Thoracic aorta (tissue), 2 donors: ENCODE results near the gene NFKBIL1. TPM values are rescaled to one million over a fixed set of nuclear protein-coding genes. Genes with fewer than 3 reads are reported as not detected.

Experiments
- ATAC-seq: fragments of 150-250 bp; one replicate; pipeline ENCODE4 v1.8.0; 2017; ENCODE audit warnings: low read depth; ENCODE audit not compliant: insufficient number of reproducible peaks, low FRiP score
- DNase-seq: peaks from one replicate; pipeline ENCODE4 v3.0.0-alpha.2; 2020; ENCODE audit warnings: low spot score
- H3K27ac ChIP-seq, 2 donors: fragments of 200-600 bp; sonication (generic); 1 replicate in 1 of 2; 2 replicates in 1 of 2; pipeline ENCODE4 v1.5.1; 2016; ENCODE audit warnings: mild to moderate bottlenecking in 2 of 2, moderate library complexity in 2 of 2
- H3K27me3 ChIP-seq: fragments of 200-600 bp; sonication (generic); replicated peaks from 2 replicates; pipeline ENCODE4 v1.6.0; 2016; ENCODE audit warnings: mild to moderate bottlenecking; ENCODE audit not compliant: insufficient read depth
- H3K36me3 ChIP-seq: fragments of 200-600 bp; sonication (generic); one replicate; pipeline ENCODE4 v1.5.1; 2016
- H3K4me1 ChIP-seq, 2 donors: fragments of 200-600 bp; sonication (generic); 1 replicate in 1 of 2; 2 replicates in 1 of 2; pipeline versions ENCODE4 v1.5.1 to v1.6.0; 2016; ENCODE audit warnings: low read depth in 2 of 2, mild to moderate bottlenecking in 1 of 2; ENCODE audit not compliant: control insufficient read depth in 1 of 2
- H3K4me3 ChIP-seq: fragments of 200-600 bp; sonication (generic); 2 replicates; pipeline ENCODE4 v1.5.1; 2016; ENCODE audit warnings: mild to moderate bottlenecking
- H3K9me3 ChIP-seq: fragments of 200-600 bp; sonication (generic); 2 replicates; pipeline ENCODE4 v1.5.1; 2016
- total RNA-seq, 2 donors: library from RNA; depleted of rRNA; stranded (reverse); fragments of >200 nt; gene quantifications; one replicate each; pipeline versions ENCODE4 v1.1.0 to v1.2.3, GENCODE V29; 2016
- TF ChIP-seq, protein P1 (sequence below): fragments of 200-600 bp; sonication (generic); IDR thresholded peaks from one replicate; pipeline ENCODE4 v1.5.1; 2019; ENCODE audit warnings: antibody characterized with exemption

NFKBIL1 gene
- total RNA-seq, 2 donors from 2014 or later = 23.8 to 24.2 TPM

DNA sequence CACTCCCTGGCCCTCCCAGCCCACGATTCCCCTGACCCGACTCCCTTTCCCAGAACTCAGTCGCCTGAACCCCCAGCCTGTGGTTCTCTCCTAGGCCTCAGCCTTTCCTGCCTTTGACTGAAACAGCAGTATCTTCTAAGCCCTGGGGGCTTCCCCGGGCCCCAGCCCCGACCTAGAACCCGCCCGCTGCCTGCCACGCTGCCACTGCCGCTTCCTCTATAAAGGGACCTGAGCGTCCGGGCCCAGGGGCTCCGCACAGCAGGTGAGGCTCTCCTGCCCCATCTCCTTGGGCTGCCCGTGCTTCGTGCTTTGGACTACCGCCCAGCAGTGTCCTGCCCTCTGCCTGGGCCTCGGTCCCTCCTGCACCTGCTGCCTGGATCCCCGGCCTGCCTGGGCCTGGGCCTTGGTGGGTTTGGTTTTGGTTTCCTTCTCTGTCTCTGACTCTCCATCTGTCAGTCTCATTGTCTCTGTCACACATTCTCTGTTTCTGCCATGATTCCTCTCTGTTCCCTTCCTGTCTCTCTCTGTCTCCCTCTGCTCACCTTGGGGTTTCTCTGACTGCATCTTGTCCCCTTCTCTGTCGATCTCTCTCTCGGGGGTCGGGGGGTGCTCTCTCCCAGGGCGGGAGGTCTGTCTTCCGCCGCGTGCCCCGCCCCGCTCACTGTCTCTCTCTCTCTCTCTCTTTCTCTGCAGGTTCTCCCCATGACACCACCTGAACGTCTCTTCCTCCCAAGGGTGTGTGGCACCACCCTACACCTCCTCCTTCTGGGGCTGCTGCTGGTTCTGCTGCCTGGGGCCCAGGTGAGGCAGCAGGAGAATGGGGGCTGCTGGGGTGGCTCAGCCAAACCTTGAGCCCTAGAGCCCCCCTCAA, 24.9 kb downstream of the NFKBIL1 start, which contains the start of gene LTA:
TSS of gene LTA (plus strand) at position 249 of the 871 bp plus-strand sequence. CDS start at position 703, 454 bp downstream.
- Histone ChIP-seq H3K27me3 (no peaks in the 10 kb centered on the region), H3K27ac (no peak within 1 kb of the TSS), H3K36me3 (no peaks in the 10 kb centered on the region), H3K9me3 (no peaks in the 10 kb centered on the region), H3K4me1 (no peaks in the 10 kb centered on the region), H3K4me3 (peak within 1 kb of the TSS; percentile 21)
- TF ChIP-seq, protein P1, sequence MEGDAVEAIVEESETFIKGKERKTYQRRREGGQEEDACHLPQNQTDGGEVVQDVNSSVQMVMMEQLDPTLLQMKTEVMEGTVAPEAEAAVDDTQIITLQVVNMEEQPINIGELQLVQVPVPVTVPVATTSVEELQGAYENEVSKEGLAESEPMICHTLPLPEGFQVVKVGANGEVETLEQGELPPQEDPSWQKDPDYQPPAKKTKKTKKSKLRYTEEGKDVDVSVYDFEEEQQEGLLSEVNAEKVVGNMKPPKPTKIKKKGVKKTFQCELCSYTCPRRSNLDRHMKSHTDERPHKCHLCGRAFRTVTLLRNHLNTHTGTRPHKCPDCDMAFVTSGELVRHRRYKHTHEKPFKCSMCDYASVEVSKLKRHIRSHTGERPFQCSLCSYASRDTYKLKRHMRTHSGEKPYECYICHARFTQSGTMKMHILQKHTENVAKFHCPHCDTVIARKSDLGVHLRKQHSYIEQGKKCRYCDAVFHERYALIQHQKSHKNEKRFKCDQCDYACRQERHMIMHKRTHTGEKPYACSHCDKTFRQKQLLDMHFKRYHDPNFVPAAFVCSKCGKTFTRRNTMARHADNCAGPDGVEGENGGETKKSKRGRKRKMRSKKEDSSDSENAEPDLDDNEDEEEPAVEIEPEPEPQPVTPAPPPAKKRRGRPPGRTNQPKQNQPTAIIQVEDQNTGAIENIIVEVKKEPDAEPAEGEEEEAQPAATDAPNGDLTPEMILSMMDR = no peak
- no peak for ATAC-seq
- DNase-seq = no peak

DNA sequence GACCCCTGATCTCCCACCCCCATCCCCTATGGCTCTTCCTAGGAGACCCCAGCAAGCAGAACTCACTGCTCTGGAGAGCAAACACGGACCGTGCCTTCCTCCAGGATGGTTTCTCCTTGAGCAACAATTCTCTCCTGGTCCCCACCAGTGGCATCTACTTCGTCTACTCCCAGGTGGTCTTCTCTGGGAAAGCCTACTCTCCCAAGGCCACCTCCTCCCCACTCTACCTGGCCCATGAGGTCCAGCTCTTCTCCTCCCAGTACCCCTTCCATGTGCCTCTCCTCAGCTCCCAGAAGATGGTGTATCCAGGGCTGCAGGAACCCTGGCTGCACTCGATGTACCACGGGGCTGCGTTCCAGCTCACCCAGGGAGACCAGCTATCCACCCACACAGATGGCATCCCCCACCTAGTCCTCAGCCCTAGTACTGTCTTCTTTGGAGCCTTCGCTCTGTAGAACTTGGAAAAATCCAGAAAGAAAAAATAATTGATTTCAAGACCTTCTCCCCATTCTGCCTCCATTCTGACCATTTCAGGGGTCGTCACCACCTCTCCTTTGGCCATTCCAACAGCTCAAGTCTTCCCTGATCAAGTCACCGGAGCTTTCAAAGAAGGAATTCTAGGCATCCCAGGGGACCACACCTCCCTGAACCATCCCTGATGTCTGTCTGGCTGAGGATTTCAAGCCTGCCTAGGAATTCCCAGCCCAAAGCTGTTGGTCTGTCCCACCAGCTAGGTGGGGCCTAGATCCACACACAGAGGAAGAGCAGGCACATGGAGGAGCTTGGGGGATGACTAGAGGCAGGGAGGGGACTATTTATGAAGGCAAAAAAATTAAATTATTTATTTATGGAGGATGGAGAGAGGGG, 26.1 kb downstream of the NFKBIL1 start:
- no peaks in the 10 kb centered on the region for H3K9me3 ChIP-seq
- TF ChIP-seq, protein P1 = no peak
- no peak for DNase-seq
- H3K27ac ChIP-seq = no peak overlapping the region
- H3K4me3 ChIP-seq = no peak overlapping the region
- ATAC-seq = no peak
- no peaks in the 10 kb centered on the region for H3K27me3 ChIP-seq
- no peaks in the 10 kb centered on the region for H3K36me3 ChIP-seq
- H3K4me1 ChIP-seq = no peaks in the 10 kb centered on the region

DNA sequence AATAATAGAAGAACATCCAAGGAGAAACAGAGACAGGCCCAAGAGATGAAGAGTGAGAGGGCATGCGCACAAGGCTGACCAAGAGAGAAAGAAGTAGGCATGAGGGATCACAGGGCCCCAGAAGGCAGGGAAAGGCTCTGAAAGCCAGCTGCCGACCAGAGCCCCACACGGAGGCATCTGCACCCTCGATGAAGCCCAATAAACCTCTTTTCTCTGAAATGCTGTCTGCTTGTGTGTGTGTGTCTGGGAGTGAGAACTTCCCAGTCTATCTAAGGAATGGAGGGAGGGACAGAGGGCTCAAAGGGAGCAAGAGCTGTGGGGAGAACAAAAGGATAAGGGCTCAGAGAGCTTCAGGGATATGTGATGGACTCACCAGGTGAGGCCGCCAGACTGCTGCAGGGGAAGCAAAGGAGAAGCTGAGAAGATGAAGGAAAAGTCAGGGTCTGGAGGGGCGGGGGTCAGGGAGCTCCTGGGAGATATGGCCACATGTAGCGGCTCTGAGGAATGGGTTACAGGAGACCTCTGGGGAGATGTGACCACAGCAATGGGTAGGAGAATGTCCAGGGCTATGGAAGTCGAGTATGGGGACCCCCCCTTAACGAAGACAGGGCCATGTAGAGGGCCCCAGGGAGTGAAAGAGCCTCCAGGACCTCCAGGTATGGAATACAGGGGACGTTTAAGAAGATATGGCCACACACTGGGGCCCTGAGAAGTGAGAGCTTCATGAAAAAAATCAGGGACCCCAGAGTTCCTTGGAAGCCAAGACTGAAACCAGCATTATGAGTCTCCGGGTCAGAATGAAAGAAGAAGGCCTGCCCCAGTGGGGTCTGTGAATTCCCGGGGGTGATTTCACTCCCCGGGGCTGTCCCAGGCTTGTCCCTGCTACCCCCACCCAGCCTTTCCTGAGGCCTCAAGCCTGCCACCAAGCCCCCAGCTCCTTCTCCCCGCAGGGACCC, 27.0 kb downstream of the NFKBIL1 start:
- no peak overlapping the region for H3K27ac ChIP-seq
- ATAC-seq (no peak), DNase-seq (no peak)
- no peaks in the 10 kb centered on the region for H3K36me3 ChIP-seq
- H3K4me1 ChIP-seq = no peaks in the 10 kb centered on the region
- TF ChIP-seq, protein P1 = no peak
- no peak overlapping the region for H3K4me3 ChIP-seq
- H3K9me3 ChIP-seq = no peaks in the 10 kb centered on the region
- H3K27me3 ChIP-seq = no peaks in the 10 kb centered on the region

DNA sequence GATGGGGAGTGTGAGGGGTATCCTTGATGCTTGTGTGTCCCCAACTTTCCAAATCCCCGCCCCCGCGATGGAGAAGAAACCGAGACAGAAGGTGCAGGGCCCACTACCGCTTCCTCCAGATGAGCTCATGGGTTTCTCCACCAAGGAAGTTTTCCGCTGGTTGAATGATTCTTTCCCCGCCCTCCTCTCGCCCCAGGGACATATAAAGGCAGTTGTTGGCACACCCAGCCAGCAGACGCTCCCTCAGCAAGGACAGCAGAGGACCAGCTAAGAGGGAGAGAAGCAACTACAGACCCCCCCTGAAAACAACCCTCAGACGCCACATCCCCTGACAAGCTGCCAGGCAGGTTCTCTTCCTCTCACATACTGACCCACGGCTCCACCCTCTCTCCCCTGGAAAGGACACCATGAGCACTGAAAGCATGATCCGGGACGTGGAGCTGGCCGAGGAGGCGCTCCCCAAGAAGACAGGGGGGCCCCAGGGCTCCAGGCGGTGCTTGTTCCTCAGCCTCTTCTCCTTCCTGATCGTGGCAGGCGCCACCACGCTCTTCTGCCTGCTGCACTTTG, 28.0 kb downstream of the NFKBIL1 start, which contains the start of gene TNF:
TSS of gene TNF (plus strand) at position 231 of the 567 bp plus-strand sequence. CDS start at position 408, 177 bp downstream.
- no peaks in the 10 kb centered on the region for H3K9me3 ChIP-seq
- H3K27me3 ChIP-seq = no peaks in the 10 kb centered on the region
- peaks cover under 1 to 1% of the 10 kb centered on the region in 2 donors for H3K4me1 ChIP-seq
- DNase-seq = no peak
- no peaks in the 10 kb centered on the region for H3K36me3 ChIP-seq
- ATAC-seq = no peak
- TF ChIP-seq, protein P1 = no peak
- peak within 1 kb of the TSS in 1 of 2 donors; percentile 38 for H3K27ac ChIP-seq
- H3K4me3 ChIP-seq = peak within 1 kb of the TSS; percentile 67
